NCI-H2029 (cell line): Measurements from ENCODE around the gene NOP53.
"Not testable (repeated sequence)": the region's sequence is repeated elsewhere in the genome, so short reads cannot be mapped to it uniquely, and the experiment has no call there.

ENCODE experiments used
- DNase-seq: peaks from one replicate; lab custom pipeline; 2025; lab: John Stamatoyannopoulos, UW

NOP53 gene

GRCh38 chr19:47718415-47719046, 26.8 kb upstream of the NOP53 start:
- not testable (repeated sequence) for DNase-seq

DNA sequence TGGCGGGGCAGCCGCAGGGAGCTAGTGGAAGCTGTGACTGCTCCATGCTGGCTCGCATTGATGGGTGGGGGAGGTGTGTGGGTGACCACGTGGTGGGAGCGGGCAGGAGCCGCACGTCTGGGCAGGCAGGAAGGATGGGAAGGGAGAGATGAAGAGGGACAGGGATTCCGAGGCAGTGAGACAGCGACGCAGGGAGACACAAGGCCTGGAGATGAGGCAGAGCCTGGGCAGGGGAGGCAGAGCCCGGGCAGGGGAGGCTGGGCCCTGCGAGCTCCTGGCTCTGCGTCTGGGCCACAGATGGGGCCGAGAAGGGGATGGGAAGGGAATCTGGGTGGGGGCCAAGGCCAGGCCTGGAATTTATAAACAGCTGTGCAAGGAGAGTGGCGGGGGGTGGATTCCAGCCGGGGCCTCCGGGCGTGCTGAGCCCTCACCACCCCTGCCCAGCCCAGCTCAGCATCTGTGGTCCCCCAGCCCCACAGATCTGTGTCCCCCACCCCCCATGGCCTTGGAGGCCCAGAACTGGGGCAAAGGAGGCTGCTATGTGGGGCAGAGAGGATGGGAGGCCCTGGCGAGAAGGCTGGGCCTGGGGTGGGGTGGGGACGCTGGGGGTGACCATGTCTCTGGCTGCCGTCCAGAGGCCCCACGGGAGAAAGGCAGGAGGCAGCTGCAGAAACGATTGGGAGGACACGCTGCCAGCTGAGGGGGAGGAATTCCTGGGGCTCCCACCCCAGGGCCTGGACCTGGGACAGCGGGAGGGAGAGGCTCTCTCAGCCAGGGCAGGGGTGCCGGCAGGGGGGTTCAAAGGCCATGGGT, 26.1 kb upstream of the NOP53 start:
- no peak for DNase-seq

DNA sequence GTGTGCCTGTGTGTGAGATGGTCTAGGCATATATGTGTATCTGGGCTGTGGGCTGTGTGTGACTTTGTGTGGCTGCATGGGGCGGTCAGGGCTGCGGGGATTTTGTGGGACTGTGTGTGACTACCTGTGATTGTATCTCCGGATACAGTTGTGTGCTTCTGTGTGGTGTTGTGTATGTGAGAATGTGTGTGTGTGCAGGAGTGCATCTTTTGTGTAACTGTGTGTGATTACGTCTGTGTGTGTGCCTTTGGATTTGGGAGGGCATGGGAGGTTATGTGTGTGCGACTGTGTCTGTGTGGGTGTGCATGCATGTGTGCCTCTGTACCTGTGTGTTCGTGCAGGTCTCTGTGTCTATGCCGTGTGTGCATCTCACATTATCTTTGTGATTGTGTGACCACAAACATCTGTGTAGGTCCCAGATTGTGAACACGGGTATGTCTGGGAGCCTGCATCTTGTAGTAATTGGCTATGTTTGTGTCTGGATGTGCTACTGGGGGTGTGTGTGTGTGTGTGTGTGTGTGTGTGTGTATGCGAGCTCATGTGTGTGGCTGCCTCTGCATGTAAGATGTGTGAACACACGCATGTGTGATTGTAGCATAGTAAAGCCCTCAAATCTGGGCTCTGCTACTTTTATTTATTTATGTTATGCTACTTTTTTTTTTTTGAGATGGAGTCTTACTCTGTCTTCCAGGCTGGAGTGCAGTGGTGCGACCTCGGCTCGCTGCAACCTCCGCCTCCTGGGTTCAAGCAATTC, 24.5 kb upstream of the NOP53 start:
- DNase-seq: no peak

DNA sequence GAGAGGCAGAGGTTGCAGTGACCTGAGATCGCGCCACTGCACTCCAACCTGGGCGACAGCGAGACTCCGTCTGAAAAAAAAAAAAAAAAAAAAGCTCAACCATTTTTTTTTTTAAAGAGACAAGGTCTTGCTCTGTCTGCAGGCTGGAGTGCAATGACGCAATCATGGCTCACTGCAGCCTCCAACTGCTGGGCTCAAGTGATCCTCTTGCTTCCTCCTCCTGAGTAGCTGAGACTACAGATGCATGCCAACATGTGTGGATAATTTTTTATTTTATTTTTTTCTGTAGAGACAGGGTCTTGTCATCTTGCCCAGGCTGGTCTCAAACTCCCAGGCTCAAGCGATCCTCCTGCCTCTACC, 21.8 kb upstream of the NOP53 start:
- DNase-seq: peak; percentile 75

- DNase-seq: no peak
Observed at GRCh38 chr19:47725759-47726401, 19.5 kb upstream of the NOP53 start.

DNA sequence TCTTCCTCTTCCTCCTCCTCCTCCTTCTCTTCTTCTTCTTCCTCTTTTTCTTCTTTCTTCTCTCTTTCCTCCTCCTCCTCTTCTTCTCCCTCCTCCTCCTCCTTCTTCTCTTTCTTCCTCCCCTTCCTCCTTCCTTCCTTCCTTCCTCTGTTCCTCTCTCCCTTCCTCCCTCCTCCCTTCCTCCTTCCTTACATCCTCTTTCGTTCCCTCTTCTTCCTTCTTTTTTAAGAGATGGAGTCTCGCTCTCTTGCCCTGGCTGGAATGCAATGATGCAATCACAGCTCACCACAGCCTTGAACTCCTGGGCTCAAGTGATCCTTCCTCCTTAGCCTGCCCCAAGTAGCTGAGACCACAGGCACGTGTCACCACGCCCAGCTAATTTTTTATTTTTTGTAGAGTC, 18.9 kb upstream of the NOP53 start:
- DNase-seq: no peak

DNA sequence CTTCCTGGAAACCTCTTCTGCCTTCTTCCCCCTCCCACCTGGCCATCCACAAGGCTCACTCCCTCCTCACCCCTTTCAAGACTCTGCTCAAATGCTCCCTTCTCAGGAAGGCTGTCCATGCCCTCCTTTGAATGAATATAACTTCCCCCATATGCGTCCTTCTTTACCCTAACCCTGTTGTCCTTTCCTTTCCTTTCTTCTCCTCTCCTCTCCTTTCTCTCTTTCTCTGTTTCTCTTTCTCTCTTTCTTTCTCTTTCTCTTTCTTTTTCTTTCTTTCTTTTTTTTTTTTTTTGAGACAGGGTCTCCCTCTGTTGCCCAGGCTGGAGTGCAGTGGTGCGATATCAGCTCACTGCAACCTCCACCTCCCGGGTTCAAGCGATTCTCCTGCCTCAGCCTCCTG, 17.1 kb upstream of the NOP53 start:
- DNase-seq: not testable (repeated sequence)

- DNase-seq: no peak
Observed at GRCh38 chr19:47729468-47729798, 15.9 kb upstream of the NOP53 start.

GRCh38 chr19:47729799-47730520, 15.4 kb upstream of the NOP53 start:
- DNase-seq: peak; percentile 25

GRCh38 chr19:47730521-47730889, 14.8 kb upstream of the NOP53 start:
- DNase-seq: no peak

GRCh38 chr19:47730910-47731309, 14.4 kb upstream of the NOP53 start:
- DNase-seq: no peak

DNA sequence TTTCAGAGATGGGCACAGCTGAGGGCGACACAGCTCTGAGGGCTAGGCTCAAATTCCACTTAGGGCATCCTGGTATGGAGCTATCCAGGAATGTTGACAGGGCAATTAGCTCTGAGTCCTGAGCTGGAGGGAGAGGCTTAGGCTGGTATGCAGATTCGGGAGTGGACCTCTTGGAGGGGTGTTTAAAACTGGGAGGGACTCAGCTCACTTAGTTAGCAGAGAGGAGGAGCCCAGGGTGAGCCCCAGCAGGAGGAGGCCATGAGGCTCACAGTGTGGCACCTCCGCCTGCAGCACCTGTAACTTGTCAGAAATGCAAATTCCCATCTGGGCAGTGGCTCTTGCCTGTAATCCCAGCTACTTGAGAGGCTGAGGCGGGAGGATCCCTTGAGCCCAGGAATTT, 10.2 kb upstream of the NOP53 start:
- no peak for DNase-seq

GRCh38 chr19:47740866-47741519, 4.4 kb upstream of the NOP53 start:
- DNase-seq: no peak

DNA sequence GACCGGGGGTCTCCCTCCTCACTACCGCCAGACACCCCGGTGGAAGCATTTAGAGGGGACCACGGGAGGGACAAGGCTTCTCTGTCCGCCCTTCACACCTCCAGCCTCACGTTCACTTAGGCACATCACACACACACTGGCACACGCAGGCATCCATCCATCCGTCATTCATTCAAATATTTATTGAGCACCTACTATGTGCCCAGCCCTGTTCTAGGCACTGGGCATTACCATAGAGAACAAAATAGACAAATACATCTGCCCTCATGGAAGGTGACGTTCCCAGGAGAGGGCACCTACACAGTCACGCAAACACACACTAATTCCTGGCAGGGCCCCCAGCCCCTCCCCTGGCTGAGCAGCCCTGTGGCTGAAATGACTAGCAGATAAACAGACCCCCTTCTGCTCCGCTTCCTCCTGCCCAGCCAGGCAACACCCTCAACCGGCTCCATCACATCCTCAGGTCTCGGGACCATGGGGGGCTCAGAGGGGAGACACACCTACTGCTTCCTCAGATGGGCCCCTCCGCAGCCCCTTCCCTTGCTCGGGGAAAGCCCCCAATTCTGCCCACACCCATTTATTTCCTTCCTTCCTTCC, 3.7 kb upstream of the NOP53 start:
- DNase-seq: no peak

- no peak for DNase-seq
Observed at GRCh38 chr19:47742634-47743033, 2.7 kb upstream of the NOP53 start.

- not testable (repeated sequence) for DNase-seq
Observed at GRCh38 chr19:47746129-47746528, 783 bp downstream of the NOP53 start.

GRCh38 chr19:47749326-47749725, 4.0 kb downstream of the NOP53 start:
- DNase-seq: no peak

GRCh38 chr19:47750752-47751151, 5.4 kb downstream of the NOP53 start:
- no peak for DNase-seq

GRCh38 chr19:47752440-47753211, 7.3 kb downstream of the NOP53 start:
- no peak for DNase-seq
